Activated CD8-positive, alpha-beta memory T cell treated with anti-CD3 and anti-CD28 coated beads for 36 hours (primary cell): ENCODE results near the gene IFITM5. TPM values are rescaled to one million over a fixed set of nuclear protein-coding genes. Genes with fewer than 3 reads are reported as not detected.

ENCODE experiments used
- total RNA-seq, 2 experiments: library from RNA; stranded (reverse); gene quantifications; one replicate each; pipeline ENCODE4 v1.2.3, GENCODE V29; 2021

The IFITM5 gene
- total RNA-seq, 2 experiments from 2014 or later, result not detected

Other genes with a start within 250 kb of the IFITM5 start
- not detected for gene SCGB1C1, start 106.4 kb downstream of the IFITM5 start, total RNA-seq
- 10 to 100 TPM; 39.8 to 40.6 TPM for gene BET1L, start 92.1 kb downstream of the IFITM5 start, total RNA-seq
- gene RIC8A, start 91.8 kb downstream of the IFITM5 start, total RNA-seq, result 100 to 1,000 TPM; 120 to 124 TPM
- 10 to 100 TPM; 13.5 to 16.0 TPM for gene SIRT3, start 63.2 kb downstream of the IFITM5 start, total RNA-seq
- gene PSMD13, start 62.5 kb downstream of the IFITM5 start, total RNA-seq, result 100 to 1,000 TPM; 246 to 250 TPM
- 1 to 10 TPM; 1.5 to 1.8 TPM for gene NLRP6, start 21.1 kb downstream of the IFITM5 start, total RNA-seq
- gene PGGHG, start 10.4 kb downstream of the IFITM5 start, total RNA-seq, result 10 to 100 TPM; 84.3 to 85.2 TPM
- 100 to 1,000 TPM; 179 to 189 TPM for gene IFITM2, start 8.3 kb upstream of the IFITM5 start, total RNA-seq
- gene IFITM1, start 14.5 kb upstream of the IFITM5 start, total RNA-seq, result 10 to 100 TPM; 97.5 to 99.3 TPM
- 10 to 100 TPM; 30.8 to 36.7 TPM for gene IFITM3, start 21.3 kb upstream of the IFITM5 start, total RNA-seq
- gene B4GALNT4, start 70.0 kb upstream of the IFITM5 start, total RNA-seq, result under 1 TPM; 0.38 to 0.42 TPM
- gene PKP3, start 94.7 kb upstream of the IFITM5 start, total RNA-seq, result under 1 TPM in 1 of 2 experiments, not detected in 1; 0.50 TPM
- gene SIGIRR, start 115.5 kb upstream of the IFITM5 start, total RNA-seq, result 10 to 100 TPM; 34.4 to 35.6 TPM
- 10 to 100 TPM; 21.9 to 22.0 TPM for gene ANO9, start 142.5 kb upstream of the IFITM5 start, total RNA-seq
- 10 to 100 TPM; 26.2 to 30.0 TPM for gene PTDSS2, start 150.8 kb upstream of the IFITM5 start, total RNA-seq
- gene RNH1, start 207.7 kb upstream of the IFITM5 start, total RNA-seq, result 100 to 1,000 TPM; 120 TPM
- 10 to 100 TPM; 75.2 to 79.1 TPM for gene HRAS, start 236.1 kb upstream of the IFITM5 start, total RNA-seq
- 1 to 10 TPM; 1.8 to 2.1 TPM for gene LRRC56, start 238.0 kb upstream of the IFITM5 start, total RNA-seq